ENCODE data around the gene PSMB5. TPM values are rescaled to one million over a fixed set of nuclear protein-coding genes. Genes with fewer than 3 reads are reported as not detected.

Gene PSMB5
- polyA plus RNA-seq, 1 donor from 2014 or later: 147 TPM

GRCh38 chr14:22979748-22980392, 54.8 kb downstream of the PSMB5 start:
- Histone ChIP-seq H3F3A (ENCODE audit: insufficient read depth, low read length, poor library complexity, severe bottlenecking) (no peaks in the 10 kb centered on the region), H3K36me3 (ENCODE audit: insufficient read depth, low read length) (no peaks in the 10 kb centered on the region), H2AFZ (ENCODE audit: low read depth, low read length) (no peak overlapping the region), H3K79me2 (replicated peaks; ENCODE audit: insufficient read depth, low read length) (peaks cover 29% of the 10 kb centered on the region), H3K4me3 (ENCODE audit: low read length) (no peak overlapping the region), H3K27me3 (ENCODE audit: insufficient read depth, low read depth, low read length) (peaks cover 32% of the 10 kb centered on the region), H3K9ac (ENCODE audit: low read length) (no peak overlapping the region), H3K4me2 (ENCODE audit: low read length) (no peak overlapping the region), H3K27ac (ENCODE audit: low read length) (no peak overlapping the region), H3K9me2 (ENCODE audit: insufficient read depth, low read length) (no peaks in the 10 kb centered on the region), H4K20me1 (ENCODE audit: insufficient read depth) (no peaks in the 10 kb centered on the region), H3K9me3 (ENCODE audit: low read length) (no peaks in the 10 kb centered on the region)
- TF ChIP-seq POLR2AphosphoS5 (IDR thresholded peaks at IDR 0.05): no peak
- TF ChIP-seq MXI1 (conservative IDR thresholded peaks at IDR 0.05; ENCODE audit: poor library complexity, severe bottlenecking): no peak
- TF ChIP-seq CTCF (IDR thresholded peaks at IDR 0.05; ENCODE audit: poor library complexity, severe bottlenecking): no peak
- no peak for TF ChIP-seq TAF1 (IDR thresholded peaks at IDR 0.05; ENCODE audit: low read depth)
- no peak for TF ChIP-seq SMC3 (conservative IDR thresholded peaks at IDR 0.05; ENCODE audit: poor library complexity)
- TF ChIP-seq EP300 (conservative IDR thresholded peaks at IDR 0.05; ENCODE audit: poor library complexity, severe bottlenecking): no peak
- no peak for TF ChIP-seq RAD21 (conservative IDR thresholded peaks at IDR 0.05)
- TF ChIP-seq EZH2 (IDR thresholded peaks at IDR 0.05; ENCODE audit: borderline replicate concordance, insufficient read depth, low read length, poor library complexity, severe bottlenecking): no peak

GRCh38 chr14:22978981-22979671, 55.6 kb downstream of the PSMB5 start:
- Histone ChIP-seq H3K9ac (ENCODE audit: low read length) (no peak overlapping the region), H3K27me3 (ENCODE audit: insufficient read depth, low read depth, low read length) (peaks cover 32% of the 10 kb centered on the region), H3F3A (ENCODE audit: insufficient read depth, low read length, poor library complexity, severe bottlenecking) (no peaks in the 10 kb centered on the region), H3K27ac (ENCODE audit: low read length) (no peak overlapping the region), H3K9me2 (ENCODE audit: insufficient read depth, low read length) (no peaks in the 10 kb centered on the region), H3K36me3 (ENCODE audit: insufficient read depth, low read length) (no peaks in the 10 kb centered on the region), H3K4me2 (ENCODE audit: low read length) (no peak overlapping the region), H2AFZ (ENCODE audit: low read depth, low read length) (no peak overlapping the region), H3K4me3 (ENCODE audit: low read length) (no peak overlapping the region), H3K9me3 (ENCODE audit: low read length) (no peaks in the 10 kb centered on the region), H3K79me2 (replicated peaks; ENCODE audit: insufficient read depth, low read length) (peaks cover 29% of the 10 kb centered on the region), H4K20me1 (ENCODE audit: insufficient read depth) (no peaks in the 10 kb centered on the region)
- TF ChIP-seq CTCF (IDR thresholded peaks at IDR 0.05; ENCODE audit: poor library complexity, severe bottlenecking) (no peak), REST (IDR thresholded peaks at IDR 0.05; ENCODE audit: borderline replicate concordance) (no peak), EZH2 (IDR thresholded peaks at IDR 0.05; ENCODE audit: borderline replicate concordance, insufficient read depth, low read length, poor library complexity, severe bottlenecking) (no peak), POLR2AphosphoS5 (IDR thresholded peaks at IDR 0.05) (no peak), TAF1 (IDR thresholded peaks at IDR 0.05; ENCODE audit: low read depth) (no peak), SMC3 (conservative IDR thresholded peaks at IDR 0.05; ENCODE audit: poor library complexity) (no peak), RAD21 (conservative IDR thresholded peaks at IDR 0.05) (no peak), MXI1 (conservative IDR thresholded peaks at IDR 0.05; ENCODE audit: poor library complexity, severe bottlenecking) (no peak), EP300 (conservative IDR thresholded peaks at IDR 0.05; ENCODE audit: poor library complexity, severe bottlenecking) (no peak)
